HG03135 (cell line): ENCODE measurements around the gene HOXD11.

Source experiments
- ATAC-seq: cut with Tn5 transposase; IDR thresholded peaks from one replicate; pipeline ENCODE4 v1.9.1; 2021; ENCODE audit warnings: mild to moderate bottlenecking, moderate library complexity; ENCODE audit not compliant: unreplicated experiment

Gene HOXD11

DNA sequence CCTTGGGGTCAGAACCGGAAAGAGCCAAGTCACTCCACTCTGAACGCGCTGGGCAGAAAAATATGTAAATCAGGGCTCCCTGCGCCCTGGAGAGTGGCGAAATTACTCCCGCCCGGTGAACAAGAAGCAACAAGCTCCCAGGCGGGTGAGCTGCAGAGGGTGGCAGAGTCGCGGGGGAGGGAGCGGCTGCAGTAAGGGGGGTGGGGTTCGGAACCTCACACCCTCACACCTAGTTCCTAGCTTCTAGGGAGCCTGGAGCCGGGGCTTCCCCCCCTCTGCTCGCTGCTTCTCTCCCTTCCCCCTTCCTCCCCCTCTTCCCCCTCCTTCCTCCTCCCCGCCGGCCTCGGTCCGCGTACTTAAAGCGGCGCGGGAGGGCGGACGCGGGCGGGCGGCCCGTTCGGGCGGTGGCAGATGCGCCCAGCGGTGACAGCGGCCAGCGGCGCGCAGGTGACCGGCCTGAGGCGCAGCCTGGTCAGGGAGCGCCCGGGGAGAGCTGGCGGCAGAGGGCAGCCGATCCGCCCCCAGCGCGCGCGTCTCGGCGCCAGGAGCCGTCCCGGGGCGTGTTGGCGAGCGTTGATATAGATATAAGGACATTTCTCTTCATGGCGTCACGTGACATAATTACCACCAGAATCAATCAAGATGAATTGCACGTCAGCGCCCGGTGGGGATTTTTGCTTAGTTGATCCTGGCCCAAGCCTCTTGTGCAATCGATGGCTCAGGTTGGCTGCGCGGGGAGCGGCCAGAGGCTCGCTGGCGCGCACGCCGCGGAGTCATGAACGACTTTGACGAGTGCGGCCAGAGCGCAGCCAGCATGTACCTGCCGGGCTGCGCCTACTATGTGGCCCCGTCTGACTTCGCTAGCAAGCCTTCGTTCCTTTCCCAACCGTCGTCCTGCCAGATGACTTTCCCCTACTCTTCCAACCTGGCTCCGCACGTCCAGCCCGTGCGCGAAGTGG lies at the start of gene HOXD11:
Gene HOXD11, plus strand, starts transcription at position 700 of the 959 bp plus-strand sequence. Its CDS starts 76 bp downstream, at position 776.
- ATAC-seq: no peak

DNA sequence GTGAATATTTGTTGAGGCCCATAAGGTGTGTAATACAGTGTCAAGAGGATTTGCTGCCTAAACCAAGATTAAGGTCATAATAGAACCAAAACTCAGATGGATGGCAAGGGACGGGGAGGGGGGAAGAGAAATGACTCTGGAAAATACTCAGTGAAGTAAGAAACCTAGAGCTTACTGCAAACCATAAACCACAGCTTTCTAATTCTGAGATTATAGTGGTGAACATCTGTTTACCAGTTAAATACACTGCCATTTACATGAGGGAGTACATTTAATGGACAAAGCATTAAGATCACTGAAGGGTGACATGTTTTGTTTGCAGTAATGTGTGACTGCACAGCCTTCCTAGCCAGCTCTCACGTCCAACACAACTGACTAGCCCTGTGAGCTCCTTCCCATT lies 43.1 kb upstream of the HOXD11 start:
- no peak for ATAC-seq

DNA sequence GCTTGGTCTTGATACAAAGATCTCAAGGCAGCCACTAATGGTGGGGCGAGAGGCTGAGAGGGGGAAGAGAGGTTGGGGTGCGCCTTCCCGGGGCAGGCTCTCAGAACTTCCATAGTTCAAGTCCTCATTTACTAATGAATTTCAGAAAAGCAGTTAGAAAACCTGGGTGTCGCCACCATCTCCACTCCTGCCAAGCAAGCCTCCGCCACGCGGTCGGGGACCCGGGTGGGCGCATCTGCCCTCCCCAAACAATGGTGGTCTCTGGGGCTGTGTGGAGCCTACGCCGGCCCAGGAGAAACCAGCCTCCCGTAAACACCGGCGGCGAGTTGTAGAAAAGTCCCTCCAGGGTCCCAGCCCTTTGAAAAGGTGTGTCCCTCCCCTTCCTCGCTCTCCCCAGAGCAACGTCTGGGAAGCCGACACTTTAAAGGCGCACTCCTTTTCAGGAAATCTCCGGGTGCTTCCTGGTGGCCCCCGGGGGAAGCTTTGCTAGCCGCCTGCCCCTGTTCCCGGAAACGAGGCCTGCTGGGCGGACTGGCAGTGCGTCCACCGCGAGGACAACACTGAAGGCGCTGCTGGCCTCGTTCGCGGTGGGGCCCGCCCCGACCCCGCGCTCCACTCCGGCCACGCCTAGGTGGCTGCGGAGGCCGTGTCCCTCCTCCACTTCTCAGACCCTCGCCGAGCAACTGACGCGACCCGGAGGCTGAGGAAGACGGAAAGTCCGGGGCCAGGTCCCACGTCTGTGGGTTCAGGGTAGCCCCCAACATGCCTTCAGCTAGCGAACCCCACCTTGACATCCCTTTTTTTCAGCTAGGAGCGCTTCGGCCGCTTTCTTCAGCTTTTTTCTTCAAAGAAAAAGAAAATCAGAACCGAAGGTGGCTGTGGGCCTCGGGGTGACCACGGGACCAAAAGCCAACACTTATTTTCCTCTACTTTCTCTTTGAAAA lies 40.2 kb upstream of the HOXD11 start:
- no peak for ATAC-seq

DNA sequence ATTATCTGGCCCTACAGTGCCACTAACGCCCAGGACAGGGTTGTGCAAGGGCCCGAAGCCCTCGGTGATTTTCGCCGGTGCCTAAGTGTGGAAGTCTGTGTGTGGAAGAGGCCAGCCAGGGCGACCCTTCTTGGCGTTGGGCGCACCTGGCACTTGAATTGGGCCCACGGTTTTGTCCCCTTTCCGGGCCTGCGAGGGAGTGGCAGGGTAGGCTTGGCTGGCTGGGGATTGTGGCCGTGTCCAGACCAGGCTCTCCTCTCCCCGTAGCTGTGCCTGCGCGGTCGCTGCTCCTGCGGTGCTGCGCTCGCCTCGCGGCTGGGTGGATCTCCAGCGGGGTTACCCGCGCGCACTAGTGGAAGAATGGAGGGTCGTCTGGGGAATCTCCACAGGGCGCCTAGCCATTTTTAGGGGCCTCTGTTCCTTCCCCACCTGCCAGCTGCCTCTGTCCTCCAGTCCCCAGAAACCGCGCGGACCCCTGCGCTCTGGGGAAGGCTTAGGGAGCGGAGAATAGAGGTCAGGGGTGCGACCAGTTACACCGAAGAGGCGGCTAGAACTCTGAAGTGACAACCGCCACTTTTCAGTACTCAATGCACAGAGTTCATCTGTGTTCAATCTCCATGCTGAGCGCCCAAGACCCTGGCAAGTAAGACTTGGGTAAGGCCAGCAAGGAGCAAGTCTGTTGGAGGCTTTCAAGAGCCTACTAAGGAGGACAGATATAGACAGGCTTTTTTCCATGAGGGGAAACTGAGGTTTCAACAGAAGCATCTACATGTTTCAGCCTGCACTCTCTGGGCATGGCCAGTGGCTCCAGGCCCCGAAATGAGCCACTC lies 39.3 kb upstream of the HOXD11 start:
- ATAC-seq: no peak

DNA sequence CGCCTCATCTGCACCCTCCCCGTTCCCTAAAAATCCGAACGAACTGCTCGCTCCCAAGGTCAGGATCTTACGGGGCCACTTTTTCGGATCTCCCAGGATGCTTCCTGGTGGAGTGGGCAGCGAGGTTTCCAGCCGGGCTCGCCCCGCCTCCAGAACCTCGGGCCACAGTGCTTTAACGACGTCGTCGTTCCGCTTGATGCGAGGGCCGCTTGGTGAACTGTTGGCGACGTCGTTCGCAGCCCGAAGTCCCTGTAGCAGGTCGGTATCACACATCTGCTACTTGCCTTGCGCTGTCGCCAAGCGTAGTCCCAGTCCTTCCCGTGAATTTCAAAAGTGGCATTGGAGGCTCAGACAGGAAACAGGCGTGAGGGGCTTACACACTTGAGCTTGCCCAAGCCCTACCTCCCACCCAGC lies 38.7 kb upstream of the HOXD11 start:
- no peak for ATAC-seq

DNA sequence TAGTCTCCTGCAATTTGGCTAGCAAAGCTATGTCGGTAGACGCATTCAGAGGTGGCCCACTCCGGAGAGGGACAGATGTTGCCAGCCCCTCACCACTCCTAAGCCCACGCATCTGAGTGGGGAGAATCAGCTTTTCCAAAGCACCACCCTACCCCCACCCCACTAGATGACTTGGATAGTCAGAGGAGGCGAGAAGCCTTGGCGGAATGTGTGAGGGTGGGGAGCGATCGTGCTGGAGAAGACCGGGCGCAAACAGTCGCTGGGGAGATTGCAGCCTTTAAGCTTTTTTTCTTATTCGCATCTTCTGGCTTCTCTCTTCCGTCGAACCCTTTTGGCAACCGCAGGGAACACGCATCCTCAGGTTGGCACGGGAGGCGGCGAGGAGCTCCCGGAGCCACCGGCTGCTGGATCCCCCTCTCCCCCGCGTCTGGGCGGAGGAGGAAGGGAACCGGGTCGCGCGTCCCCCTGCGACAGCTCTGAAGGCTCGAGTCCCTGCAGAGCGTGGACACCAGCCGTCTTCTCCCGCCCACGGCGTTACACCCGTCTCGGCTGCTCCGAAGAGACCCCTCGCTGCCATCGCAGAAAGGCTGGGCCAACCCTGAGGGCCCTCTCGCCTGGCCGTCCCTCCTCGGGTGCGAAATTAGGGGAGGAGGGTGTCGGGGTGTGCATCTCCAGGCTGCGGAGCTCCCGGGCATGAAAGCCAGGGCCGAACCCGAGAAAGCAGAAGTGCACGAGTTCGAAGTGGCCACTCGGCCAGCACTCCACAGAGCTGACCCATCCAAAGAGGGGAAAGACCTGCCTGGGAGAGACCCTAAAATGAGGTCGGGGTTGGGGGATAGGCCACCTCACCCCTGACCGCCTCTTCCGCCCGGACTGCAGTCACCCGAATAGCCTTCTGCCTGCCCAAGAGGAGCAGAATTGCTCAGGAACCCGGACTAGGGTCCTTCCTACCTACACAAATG lies 35.5 kb upstream of the HOXD11 start:
- no peak for ATAC-seq

DNA sequence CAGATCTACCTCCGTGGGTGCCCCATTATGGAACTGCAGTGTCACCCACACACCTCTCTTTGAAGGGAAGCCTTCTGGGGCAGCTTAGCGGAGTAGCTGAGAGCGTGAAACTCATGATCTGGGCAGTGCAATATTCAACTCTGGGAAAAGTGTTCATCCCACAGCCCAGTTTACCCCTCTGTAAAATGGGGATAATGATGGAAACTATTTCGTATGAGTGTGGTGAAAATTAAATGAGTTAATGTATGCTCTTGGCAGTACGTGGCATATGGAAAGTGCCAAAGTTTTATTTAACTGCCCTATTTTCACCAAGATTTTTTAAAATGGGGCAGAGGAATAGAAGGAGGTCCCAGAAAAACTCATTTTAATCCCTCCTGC lies 34.8 kb upstream of the HOXD11 start:
- ATAC-seq: no peak

DNA sequence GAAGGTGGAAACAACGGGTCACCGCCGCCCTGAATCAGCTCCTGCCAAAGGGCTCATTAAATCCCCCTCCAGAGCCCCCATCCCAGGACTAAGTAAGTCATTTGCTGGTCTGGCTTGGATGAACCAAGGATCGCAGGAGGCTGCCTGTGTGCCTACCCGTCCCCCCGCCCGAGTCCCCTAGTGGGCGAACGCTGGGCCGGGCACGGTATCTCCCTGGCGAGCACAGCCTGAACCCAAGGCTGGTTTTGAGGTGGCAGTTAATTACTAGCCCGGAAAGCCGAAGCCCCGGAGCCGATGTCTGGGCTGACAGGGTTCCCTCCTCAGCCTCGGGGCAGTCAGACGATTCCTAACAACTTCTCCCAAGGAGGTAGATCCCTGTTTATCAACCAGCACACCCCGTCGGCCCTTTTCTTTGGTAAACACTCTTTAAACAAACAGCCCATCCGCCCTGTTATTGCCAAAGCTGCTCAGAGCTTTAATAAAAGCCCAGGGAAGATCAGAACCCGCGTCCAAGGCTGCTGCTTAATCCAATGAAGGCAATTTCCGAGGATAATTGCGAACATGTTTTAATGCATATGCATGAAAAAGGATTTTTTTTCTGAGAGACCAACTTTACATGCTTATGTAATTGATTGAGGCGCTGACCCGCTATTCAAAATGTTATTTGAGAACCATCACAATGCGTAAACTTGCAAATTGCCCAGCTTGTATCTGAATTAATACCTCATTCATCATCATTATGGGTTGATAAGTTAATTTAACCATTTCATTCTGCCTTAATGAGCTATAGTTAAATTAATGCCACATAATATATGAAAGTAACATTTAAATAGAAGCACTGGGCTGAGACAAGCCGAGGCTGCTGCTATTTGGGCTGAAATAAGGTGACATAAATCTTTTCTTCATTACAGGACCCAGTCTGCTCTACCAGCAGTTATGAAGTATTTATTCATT lies 33.9 kb upstream of the HOXD11 start:
- no peak for ATAC-seq

DNA sequence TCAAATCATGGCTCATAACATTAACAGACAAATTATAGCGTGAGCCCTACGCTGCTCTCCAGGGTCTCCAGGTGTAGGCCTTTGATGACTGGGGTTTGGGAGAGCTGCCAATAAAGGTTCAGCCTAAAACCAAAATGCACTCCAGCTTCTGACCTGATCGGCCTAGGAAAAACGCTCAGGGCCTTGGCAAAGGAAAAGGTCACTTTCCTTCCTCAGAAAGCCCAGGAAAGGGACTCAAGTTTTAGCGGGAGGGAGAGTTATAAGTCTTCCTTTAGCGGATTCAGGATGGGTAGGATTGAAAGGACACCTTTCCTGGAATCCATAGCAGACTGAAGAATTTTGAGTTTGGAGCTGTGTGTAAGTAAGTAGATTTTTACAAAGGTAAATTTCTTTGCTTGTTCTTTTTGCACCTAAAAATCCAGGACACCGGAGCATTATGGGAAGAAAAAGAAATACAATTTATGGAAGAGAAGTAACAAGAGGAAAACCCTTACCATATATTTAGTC lies 32.1 kb upstream of the HOXD11 start:
- ATAC-seq: no peak

DNA sequence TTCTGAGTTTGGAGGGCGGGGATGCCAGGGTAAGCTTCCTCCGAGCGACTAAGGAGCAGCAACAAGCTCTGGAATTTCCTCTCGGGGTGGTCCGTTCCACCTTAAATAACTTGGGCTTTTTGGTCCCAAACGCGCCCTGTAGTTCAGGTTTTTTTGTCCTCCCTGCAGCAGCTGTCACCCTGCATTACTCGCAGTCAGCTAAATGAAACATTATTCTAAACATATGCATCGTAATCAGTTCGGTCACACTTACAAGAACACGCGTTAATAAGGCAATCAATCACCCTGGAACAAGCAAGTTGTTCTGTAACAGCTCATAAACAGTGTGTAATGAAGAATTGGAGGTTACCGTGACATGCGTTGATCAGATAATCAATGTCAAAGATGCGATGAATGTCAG lies 31.6 kb upstream of the HOXD11 start:
- no peak for ATAC-seq

DNA sequence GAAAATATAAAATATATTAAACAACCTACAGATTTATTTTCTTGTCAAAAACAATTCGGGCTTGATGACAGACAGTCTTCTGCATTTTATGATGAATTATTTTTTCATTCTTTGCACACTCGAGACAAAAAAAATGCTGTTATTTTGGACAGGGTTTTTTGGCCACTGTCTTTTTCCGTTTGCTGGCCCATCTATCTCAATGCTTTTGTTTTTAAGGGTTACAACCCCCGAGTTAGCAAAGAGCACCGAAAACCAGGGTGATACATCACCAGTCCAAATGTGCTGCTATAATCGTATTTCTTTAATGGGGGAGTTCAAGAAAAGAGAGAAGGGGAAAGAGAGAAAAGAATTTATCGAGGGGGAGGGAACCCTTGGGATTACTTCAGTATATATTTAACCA lies 31.0 kb upstream of the HOXD11 start:
- no peak for ATAC-seq

DNA sequence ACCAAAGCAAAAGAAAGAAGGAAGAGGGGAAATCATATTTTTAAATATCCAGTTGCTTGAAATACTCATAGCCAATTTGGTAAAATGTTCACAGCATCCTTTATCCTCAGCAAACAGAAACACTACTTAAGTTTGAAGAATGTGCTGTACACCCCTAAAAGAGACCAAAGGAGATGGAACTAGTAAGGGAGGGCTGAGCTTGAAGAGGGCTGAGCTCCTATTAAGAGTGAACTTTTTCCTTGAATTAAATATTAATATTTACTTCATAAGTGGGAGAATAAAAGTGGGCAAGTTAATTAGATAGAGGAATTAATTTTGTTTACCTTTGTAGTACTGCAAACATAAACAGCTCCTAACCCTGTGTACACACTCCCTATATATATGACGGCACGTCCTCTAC lies 30.3 kb upstream of the HOXD11 start:
- no peak for ATAC-seq

DNA sequence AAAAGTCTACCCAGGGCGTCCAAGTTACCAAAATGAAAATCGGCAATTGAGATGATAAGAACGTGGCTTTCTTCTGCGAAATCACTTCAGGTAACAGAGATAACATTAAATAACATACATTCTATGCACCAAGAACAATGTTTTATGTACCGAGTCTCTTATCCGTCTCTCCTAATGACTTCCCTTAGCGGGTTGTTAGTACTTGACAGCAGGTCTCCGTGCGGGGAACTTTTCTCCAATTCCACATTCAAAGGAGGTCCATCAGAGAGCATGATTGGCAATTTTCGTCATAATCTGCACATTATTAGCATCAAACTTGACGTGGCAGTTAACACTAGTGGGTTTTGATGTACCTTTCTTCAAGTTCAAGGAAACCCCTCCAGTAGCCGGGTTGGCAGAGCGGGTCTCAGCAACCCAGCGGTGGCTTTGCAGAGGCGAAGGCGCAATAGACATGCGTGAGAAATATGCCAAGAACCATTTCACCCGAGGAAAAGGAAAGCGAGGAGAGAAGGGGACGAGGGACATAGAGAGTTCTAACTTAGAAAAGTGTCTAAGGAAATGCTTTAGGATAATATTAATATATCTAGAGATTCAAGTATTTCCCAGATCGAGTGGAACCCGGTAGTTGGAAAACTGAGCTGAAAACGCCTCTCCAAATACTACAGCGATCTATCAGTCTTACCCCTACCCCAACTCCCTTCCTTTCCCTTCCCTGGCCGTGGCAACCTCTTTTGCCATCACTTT lies 28.4 kb upstream of the HOXD11 start:
- no peak for ATAC-seq

DNA sequence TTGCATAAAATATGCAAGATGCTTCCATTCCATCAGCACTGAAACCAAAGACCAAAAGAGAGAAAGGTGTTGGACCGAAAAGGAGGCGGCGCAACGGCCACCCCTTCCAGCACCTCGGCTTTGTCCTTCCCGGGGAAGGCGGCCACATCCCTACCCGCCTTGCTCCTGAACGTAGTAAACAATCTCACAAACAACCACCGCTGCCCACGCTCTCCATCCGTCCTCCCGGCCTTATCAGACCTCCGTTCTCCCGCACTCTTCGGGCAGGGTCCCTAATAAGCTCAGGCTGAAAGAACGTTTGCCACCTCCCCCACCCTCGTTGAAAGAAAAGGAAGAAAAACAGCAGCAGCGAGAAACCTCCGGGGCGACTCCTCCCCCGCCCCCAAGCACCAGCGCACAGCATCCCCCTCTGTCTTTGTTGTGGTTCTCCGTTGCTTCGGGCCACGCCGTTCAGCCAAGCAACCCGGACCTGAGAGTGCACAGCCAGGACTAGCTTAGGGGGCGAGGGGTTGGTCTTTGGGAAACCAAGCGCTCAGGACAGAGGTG lies 27.7 kb upstream of the HOXD11 start:
- ATAC-seq: no peak

DNA sequence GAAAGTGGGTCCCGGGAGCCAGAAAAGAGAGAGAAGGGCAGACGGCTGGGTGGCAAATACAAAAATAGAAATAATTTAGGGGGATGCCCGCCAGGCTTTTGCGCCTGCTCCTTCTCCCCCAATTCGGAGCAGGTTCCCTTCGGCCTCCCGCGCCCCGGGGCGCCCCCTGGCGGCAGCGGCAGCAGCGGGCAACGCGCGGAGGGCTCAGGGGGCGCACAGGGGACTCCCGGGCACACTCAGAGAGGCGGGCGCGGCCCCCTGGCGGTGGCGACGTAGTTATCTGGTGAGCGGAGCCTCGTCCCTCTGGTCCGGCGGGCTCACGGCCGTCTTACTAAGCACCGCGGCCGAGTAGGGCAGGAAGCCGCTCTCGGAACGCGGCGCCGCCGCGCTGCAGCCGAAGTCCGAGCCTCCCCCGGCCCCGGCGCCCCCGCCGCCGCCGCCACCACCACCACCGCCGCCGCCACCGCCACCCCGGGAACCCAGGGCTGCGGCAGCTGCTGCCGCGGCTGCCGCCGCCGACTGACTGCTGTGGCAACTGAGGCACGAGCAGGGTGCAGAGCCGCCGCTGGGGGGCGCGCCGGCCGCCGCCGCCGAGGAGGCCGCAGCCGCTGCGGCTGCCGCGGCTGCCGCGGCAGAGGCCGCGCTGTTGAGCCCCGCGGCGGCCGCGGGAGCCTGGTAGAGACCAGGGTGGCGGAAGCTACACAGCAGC lies 27.1 kb upstream of the HOXD11 start:
- ATAC-seq: no peak

DNA sequence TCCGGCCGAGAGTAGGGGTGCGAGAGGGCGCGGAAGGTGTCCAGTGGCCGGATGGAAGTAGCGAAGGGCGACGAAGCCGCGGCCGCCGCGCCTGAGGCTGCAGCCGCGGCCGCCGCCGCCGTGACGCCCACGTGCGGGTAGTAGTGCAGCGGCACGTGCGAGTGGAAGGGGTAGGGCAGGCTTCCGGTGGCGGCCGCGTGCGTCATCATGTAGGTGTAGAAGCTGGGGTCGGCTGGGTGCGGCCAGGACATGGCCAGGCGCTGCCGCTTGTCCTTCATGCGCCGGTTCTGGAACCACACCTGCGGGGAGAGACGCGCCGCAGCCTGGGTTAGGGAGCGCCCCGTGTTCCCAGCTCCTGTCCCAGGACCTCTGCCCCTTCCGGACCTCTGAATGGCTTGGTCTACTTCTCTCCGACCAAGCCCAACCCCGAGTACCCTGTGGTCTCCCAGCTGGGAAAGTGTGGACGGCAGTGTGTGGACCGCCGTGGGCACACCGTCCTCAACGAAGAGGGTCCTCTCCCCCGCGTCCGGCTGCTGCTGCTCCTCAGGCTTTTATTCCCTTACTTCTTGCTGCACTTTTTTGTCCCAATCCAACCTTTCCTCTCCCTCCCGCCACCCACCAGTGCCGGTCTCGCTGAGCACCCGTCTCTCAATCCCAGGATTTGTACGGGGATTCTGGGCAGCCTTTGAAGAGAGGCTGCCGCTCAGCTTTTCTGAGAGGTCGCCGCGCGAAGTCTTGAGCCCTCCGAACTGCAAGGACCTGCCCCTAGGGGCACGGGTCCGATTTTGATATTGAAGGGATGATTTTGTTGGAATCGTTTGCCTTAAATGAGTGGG lies 26.3 kb upstream of the HOXD11 start:
- no peak for ATAC-seq
